ENCODE measurements around the gene PIN1.

The PIN1 gene

GRCh38 chr19:9877780-9878510 is 42.8 kb downstream of the PIN1 start:
- DNase-seq (ENCODE audit: low read depth) = peak; percentile 67
- no peak for TF ChIP-seq CTCF (IDR thresholded peaks at IDR 0.05; ENCODE audit: insufficient read depth, low read depth, low read length, missing control alignments)
- no peak overlapping the region for H3K4me3 ChIP-seq (ENCODE audit: low read length)

GRCh38 chr19:9878511-9879196 is 43.5 kb downstream of the PIN1 start:
- DNase-seq (ENCODE audit: low read depth) = no peak
- H3K4me3 ChIP-seq (ENCODE audit: low read length) = no peak overlapping the region
- no peak for TF ChIP-seq CTCF (IDR thresholded peaks at IDR 0.05; ENCODE audit: insufficient read depth, low read depth, low read length, missing control alignments)

- H3K4me3 ChIP-seq (ENCODE audit: low read length) = no peak overlapping the region
- DNase-seq (ENCODE audit: low read depth) = peak; percentile 57
- TF ChIP-seq CTCF (IDR thresholded peaks at IDR 0.05; ENCODE audit: insufficient read depth, low read depth, low read length, missing control alignments) = no peak
These were observed 46.6 kb downstream of the PIN1 start for GRCh38 chr19:9881720-9882119.

- H3K4me3 ChIP-seq (ENCODE audit: low read length) = no peak overlapping the region
- peak; percentile 54 for DNase-seq (ENCODE audit: low read depth)
These were observed 48.2 kb downstream of the PIN1 start for GRCh38 chr19:9883231-9883758.

GRCh38 chr19:9883764-9884163 is 48.6 kb downstream of the PIN1 start:
- DNase-seq (ENCODE audit: low read depth) = no peak
- H3K4me3 ChIP-seq (ENCODE audit: low read length) = no peak overlapping the region
- no peak for TF ChIP-seq CTCF (IDR thresholded peaks at IDR 0.05; ENCODE audit: insufficient read depth, low read depth, low read length, missing control alignments)

More at GRCh38 chr19:9883231-9883758, 48.2 kb downstream of the PIN1 start:
- no peak for TF ChIP-seq CTCF (IDR thresholded peaks at IDR 0.05; ENCODE audit: insufficient read depth, low read depth, low read length, missing control alignments)

- DNase-seq (ENCODE audit: low read depth) = no peak
- no peak for TF ChIP-seq CTCF (IDR thresholded peaks at IDR 0.05; ENCODE audit: insufficient read depth, low read depth, low read length, missing control alignments)
- H3K4me3 ChIP-seq (ENCODE audit: low read length) = no peak overlapping the region
These were observed 50.0 kb downstream of the PIN1 start for GRCh38 chr19:9885077-9885552.

Data from epithelial cell of esophagus (primary cell).